SU-DHL-6 (cell line): Measurements from ENCODE around the gene NANOG.

Experiments
- CTCF ChIP-seq: fragments of 200-600 bp; sonication (generic); IDR thresholded peaks from one replicate; pipeline ENCODE4 v1.5.1; 2017; ENCODE audit warnings: antibody characterized with exemption, mild to moderate bottlenecking, low read length, moderate library complexity; ENCODE audit not compliant: insufficient read depth, poor library complexity, severe bottlenecking
- EZH2phosphoT487 ChIP-seq: fragments of 200-600 bp; sonication (generic), shearing (Covaris generic); conservative IDR thresholded peaks from 2 replicates; pipeline ENCODE4 v1.6.1; 2018; ENCODE audit warnings: mild to moderate bottlenecking, antibody characterized with exemption, low read length, moderate library complexity, mixed read lengths

- TF ChIP-seq CTCF (no peak), EZH2phosphoT487 (no peak)
These were observed 42.0 kb upstream of the NANOG start, which contains the start of gene CLEC4C for GRCh38 chr12:7747246-7747645.
